IPS DF 19.7 (cell line): ENCODE results near the gene ZSWIM6.
"Not testable (repeated sequence)": the region's sequence is repeated elsewhere in the genome, so short reads cannot be mapped to it uniquely, and the experiment has no call there.

Source experiments
- DNase-seq: peaks from one replicate; pipeline ENCODE4 v3.0.0-alpha.2; 2013; ENCODE audit warnings: low read depth, low spot score

ZSWIM6 gene

DNA sequence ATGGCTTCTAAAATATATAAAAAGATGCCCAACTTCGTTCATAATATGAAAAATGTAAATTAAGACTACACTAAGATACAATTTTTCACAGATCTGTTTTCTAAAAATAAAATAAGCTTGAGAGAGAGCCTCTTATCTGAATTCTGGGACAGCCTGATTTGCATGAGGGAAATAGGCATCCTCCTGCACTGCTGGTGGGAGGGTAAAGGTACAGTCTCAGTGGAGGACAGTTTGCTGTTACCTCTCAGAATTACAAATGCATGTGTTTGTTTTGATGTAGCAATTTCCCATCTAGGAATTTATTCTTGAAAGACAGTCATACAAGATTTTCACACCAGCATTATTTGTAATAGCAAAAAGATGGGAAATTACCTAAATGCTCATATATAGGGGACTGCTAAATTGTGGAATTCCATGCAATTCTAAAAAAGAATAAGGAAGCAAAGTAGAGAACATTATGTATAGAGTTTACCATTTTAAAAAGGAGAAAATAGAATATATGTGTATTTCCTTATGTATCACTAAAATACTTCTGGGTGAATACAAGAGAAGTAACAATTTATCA lies 75.7 kb downstream of the ZSWIM6 start:
- no peak for DNase-seq

- peak; percentile 87 for DNase-seq
Observed at GRCh38 chr5:61408476-61409168, 76.6 kb downstream of the ZSWIM6 start.

- DNase-seq = no peak
Observed at GRCh38 chr5:61409568-61409967, 77.5 kb downstream of the ZSWIM6 start.

DNA sequence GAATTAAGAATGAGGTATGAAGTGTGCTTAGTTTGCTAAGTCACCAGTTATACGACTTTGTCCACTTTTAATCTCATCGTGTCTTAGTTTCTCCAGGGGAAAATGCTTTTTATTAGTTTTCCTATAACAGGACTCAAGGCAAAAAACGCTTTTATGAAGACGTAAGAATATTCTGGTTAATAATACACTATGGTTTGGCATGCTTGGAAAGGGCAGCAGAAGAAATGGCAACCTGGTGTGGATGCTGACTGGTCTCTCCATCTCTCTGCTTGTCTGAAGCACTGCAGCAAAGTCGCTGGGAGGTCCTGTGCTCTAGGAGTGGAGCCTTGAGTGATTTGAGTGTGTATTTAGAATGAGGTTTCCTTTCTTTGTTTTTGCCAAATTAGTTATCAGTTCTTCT lies 78.8 kb downstream of the ZSWIM6 start:
- no peak for DNase-seq

DNA sequence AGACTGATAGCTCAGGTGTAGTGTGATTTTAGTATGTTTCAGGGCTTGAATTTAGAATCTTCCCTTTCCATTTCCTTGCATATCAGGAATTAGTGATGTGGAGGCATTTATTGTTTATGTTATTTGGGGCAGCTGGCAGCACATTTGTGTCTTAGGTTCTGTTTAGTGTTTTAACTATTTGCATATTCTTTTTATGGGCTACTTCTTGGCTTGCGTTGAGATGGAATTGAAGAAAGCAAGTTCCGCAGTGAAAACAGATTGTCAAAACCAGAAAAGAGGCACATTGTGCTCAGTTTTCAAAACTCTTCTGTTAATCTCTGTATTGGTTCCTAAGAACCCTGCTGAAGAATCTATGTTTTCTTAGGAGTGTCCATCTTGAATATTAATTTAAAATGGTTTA lies 80.3 kb downstream of the ZSWIM6 start:
- DNase-seq = no peak

- DNase-seq = not testable (repeated sequence)
Observed at GRCh38 chr5:61413205-61413604, 81.1 kb downstream of the ZSWIM6 start.

DNA sequence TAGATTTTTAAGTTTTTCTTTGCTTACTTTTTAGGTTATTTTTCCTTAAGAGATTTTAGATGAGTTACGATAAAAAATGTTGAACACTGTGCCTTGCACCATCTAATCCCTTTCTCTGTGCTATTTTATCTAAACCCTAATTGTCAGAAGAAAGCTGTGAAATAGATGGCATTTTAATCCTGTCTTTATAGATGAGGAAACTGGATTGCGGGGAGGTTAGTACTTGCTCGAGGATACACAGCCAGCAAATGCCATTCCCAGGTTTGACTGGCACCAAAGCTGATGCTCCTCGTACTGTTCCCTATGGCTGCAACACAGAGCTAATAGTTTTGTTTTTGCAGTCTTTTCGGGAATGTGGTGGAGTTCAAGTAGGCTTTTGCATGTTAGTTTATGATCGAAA lies 82.7 kb downstream of the ZSWIM6 start:
- DNase-seq = no peak

- DNase-seq = no peak
Observed at GRCh38 chr5:61416010-61416409, 84.0 kb downstream of the ZSWIM6 start.

- DNase-seq = no peak
Observed at GRCh38 chr5:61416420-61416819, 84.4 kb downstream of the ZSWIM6 start.

DNA sequence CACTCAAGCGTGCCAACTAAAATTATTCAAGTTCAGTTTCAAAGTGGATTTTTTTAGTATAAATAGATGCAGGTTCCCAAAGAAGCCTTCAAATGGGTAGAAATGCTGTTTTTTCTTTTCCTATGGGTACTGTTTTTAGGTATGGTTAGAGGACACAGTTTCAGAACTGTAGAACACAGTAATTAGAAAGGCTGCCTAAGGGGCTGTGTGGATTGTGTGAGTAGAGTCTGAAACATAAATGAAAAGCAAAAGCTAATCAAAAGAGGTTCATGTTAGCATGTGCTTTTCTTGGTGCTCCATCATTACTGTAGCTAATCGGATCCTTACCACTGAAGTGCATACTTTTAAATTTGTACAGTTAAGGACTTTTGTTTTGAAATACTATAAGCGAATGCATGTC lies 85.3 kb downstream of the ZSWIM6 start:
- no peak for DNase-seq

GRCh38 chr5:61417851-61418250 lies 85.8 kb downstream of the ZSWIM6 start:
- DNase-seq = no peak

DNA sequence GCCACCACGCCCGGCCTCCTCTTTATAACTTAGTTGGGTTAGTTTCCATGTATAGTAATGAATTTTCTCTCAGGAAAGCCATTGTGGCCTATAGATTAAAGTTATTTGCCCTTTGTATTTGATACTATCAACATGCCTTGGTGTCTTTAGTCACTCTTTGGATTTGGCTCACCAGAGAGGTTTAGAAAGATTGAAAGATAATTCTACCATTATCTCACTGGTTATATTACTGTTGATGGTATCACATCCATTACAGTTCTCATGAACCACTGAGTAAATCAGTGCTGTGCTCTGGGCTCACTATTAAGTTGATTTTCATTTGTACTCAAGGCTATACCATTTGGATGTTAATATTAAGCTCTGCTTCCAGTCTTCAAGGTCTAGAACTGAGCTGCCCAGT lies 87.0 kb downstream of the ZSWIM6 start:
- no peak for DNase-seq

GRCh38 chr5:61420016-61420415 lies 88.0 kb downstream of the ZSWIM6 start:
- DNase-seq = no peak

GRCh38 chr5:61421262-61421661 lies 89.2 kb downstream of the ZSWIM6 start:
- not testable (repeated sequence) for DNase-seq

GRCh38 chr5:61423487-61424145 lies 91.6 kb downstream of the ZSWIM6 start:
- DNase-seq = no peak

- no peak for DNase-seq
Observed at GRCh38 chr5:61425918-61426317, 93.9 kb downstream of the ZSWIM6 start.

DNA sequence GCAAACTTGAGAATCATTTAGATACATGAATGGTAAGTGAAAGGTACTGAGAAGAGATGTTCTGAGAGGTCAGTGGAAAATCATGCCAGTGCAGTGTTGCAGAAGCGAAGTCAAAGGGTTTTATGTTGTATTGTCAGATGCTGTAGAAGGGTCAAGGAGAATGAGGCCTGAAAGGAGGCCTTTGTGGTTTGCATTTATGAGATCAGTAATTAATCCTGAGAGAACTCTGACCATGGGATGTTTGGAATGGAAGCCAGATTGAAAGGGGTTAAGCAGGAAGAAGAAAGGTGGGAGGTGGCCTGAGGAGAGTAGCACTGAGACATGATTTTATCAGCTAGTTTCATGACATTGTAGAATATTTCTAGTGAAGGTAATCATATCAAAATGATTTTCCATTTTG lies 97.8 kb downstream of the ZSWIM6 start:
- no peak for DNase-seq

DNA sequence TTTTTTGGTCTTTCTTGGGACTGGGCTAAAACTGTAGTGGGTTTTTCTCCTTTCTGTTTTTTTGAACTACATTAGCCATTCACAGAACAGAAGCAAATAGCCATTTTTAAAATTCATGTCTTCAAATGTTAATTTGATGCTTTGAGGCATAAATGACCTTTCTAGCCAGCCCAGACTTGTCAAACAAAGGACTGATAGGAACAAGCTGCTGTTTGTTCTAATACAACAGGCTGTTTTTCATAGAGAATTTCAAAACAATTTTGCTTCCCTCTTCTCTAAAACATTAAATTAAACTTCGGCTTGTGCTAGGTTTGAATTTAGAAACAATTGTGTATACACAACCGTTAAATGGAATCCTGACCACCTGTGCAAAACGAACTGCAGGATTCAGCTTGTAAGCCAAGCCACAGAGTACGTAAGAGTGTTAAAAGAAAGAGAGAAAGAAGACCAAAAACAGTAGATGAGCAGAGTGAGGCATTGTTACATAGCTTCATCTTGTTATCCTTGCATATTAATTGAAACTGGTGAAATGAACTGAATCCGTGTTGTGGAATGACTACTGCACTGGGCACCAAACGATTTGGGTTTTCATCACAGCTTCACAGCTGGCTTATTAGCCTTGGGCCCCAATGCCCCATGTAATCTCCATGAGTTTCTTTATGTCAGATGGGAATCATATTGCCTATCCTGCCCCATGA lies 100.0 kb downstream of the ZSWIM6 start:
- DNase-seq = no peak

- no peak for DNase-seq
Observed at GRCh38 chr5:61435368-61435767, 103.3 kb downstream of the ZSWIM6 start.

DNA sequence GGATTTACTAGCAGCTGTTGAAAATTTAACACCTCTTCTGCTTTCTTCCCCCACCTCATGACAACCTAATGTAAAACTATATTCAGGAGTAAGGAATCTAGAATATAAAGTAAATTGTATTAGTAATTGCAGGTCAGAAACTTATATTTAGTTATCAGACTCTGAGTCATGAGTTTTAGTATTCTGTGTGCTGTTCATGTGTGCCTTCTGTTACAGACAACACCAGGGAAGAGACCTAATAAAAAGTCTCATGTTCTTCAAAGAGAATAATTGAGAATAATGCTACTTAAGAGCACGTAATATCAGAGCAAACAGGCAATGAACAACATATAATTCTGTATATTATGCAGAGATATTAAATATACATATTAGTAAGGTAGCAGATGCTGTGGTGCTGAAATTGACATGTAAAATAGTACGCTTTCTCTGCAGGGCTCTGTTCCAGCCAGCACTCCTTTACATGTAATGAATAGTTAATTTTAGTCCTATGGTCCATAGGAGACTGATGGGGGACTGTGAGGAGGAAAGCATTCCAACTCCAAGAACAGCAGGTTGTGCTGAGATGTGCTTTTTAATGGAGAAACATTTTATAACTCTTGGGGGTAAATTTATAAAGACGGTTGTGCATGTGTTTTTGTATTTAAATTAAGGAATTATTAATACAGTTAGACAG lies 106.4 kb downstream of the ZSWIM6 start:
- DNase-seq = no peak

DNA sequence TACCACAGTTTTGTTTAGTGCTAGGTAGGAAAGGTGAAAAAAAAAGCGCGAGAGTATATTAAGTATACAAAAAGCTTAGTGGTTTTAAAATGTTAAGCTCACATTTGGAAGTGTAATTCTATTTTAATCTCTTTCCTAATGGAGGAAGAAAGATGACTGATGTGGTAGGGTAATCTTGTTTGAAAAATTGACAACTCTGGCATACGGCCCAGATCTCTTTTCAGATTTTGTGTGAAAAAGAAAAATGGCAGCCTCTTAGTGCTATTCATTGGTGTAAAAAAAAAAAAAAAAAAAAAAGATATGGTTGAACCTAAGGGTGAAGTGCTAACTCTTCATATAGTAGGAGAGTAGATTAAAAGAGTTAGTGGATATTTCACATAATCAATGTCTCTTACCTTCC lies 108.0 kb downstream of the ZSWIM6 start:
- no peak for DNase-seq

DNA sequence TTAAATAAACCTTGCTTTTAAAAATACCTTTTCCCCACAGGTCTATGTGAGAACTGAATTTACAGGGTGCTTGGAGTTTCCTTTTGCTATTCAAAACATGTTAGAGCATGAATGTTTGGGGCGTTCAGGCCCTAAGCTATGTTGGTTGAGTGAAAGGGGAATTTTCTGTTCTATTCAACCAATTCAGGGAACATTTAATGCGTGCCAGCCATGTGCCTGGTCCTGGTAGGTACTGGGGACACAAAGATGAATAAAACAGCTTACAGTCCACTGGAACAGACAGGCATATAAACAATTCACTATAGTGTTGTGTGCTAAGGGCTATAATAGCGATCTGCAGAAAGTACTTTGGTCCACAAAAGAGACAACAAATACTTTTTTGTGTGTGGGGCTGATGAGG lies 108.5 kb downstream of the ZSWIM6 start:
- DNase-seq = no peak
